Panc1 (cell line): ENCODE measurements around the gene CYSRT1. TPM values are rescaled to one million over a fixed set of nuclear protein-coding genes. Genes with fewer than 3 reads are reported as not detected.

ENCODE experiments used
- ATAC-seq: fragments of 200-7000 bp; cut with Tn5 transposase; 2 replicates; pipeline ENCODE4 v1.9.1; 2020; ENCODE audit warnings: mild to moderate bottlenecking, moderate library complexity
- BruUV-seq: library from RNA; stranded (reverse); fragments of 400-500 nt; replicated peaks from 2 replicates; lab custom pipeline; 2021; lab: Mats Ljungman, UMichigan
- CTCF ChIA-PET: fragments of 300-600 bp; sonication (Branson Sonifier 250); formaldehyde crosslinking; loops from one replicate; lab custom pipeline; 2022; ENCODE audit warnings: antibody characterized with exemption; lab: Charles Lee
- POLR2A ChIA-PET: fragments of 300-600 bp; sonication (Branson Sonifier 250); formaldehyde crosslinking; loops from one replicate; lab custom pipeline; 2022; ENCODE audit warnings: antibody characterized with exemption; lab: Charles Lee
- DNase-seq: peaks from one replicate; pipeline ENCODE4 v3.0.0-alpha.2; 2010; ENCODE audit warnings: low read depth, low spot score
- H3K27ac ChIP-seq: 2 replicates; pipeline ENCODE4 v1.5.1; 2011; ENCODE audit warnings: mild to moderate bottlenecking, low read length, inconsistent platforms
- H3K27me3 ChIP-seq: fragments of 200-500 bp; sonication (Bioruptor generic); 2 replicates; pipeline ENCODE4 v1.6.0; 2014; ENCODE audit warnings: low read length, inconsistent platforms; ENCODE audit not compliant: control insufficient read depth, insufficient read depth
- H3K36me3 ChIP-seq: fragments of 200-500 bp; sonication (Bioruptor generic); 2 replicates; pipeline ENCODE4 v1.5.1; 2014; ENCODE audit warnings: inconsistent platforms, mild to moderate bottlenecking, low read length, moderate library complexity; ENCODE audit not compliant: control insufficient read depth, insufficient read depth
- H3K4me1 ChIP-seq: 2 replicates; pipeline ENCODE4 v1.5.1; 2011; ENCODE audit warnings: inconsistent platforms, mild to moderate bottlenecking, low read length, moderate library complexity; ENCODE audit not compliant: control insufficient read depth, insufficient read depth
- H3K4me3 ChIP-seq, 2 experiments: 2 replicates each; pipeline ENCODE4 v1.5.1; 2011 to 2012; ENCODE audit warnings: low read depth in 2 of 2, low read length in 2 of 2, mild to moderate bottlenecking in 2 of 2, inconsistent platforms in 1 of 2, moderate library complexity in 1 of 2
- H3K9me3 ChIP-seq: fragments of 200-500 bp; sonication (Bioruptor generic); 2 replicates; pipeline ENCODE4 v1.5.1; 2014; ENCODE audit warnings: low read depth, mild to moderate bottlenecking, inconsistent platforms, low read length, moderate library complexity; ENCODE audit not compliant: control insufficient read depth, insufficient read depth
- POLR2AphosphoS5 ChIP-seq: IDR thresholded peaks from 2 replicates; pipeline ENCODE4 v1.6.1; 2012; ENCODE audit warnings: mild to moderate bottlenecking, low read depth, low read length, moderate library complexity
- REST ChIP-seq, 2 experiments: IDR thresholded peaks; 2 replicates each; pipeline ENCODE4 v1.6.1; 2011 to 2012; ENCODE audit warnings: low read depth in 2 of 2, control low read depth in 1 of 2, low read length in 1 of 2, mild to moderate bottlenecking in 1 of 2, moderate library complexity in 1 of 2; ENCODE audit not compliant: insufficient read depth in 1 of 2
- SIN3A ChIP-seq: IDR thresholded peaks from 2 replicates; pipeline ENCODE4 v1.6.1; 2012; ENCODE audit warnings: low read depth, mild to moderate bottlenecking, low read length, moderate library complexity, borderline replicate concordance; ENCODE audit not compliant: insufficient read depth
- TCF7L2 ChIP-seq: IDR thresholded peaks from 2 replicates; pipeline ENCODE4 v1.6.1; 2011; ENCODE audit warnings: mild to moderate bottlenecking, low read depth, low read length, inconsistent platforms
- in situ Hi-C: cut with HindIII; loops from 2 replicates; pipeline ENCODE4 v1.10.0; 2016; ENCODE audit warnings: low sequenced_read_pairs, low pct_unique_long_range_greater_than_20kb
- intact Hi-C: fragments of 100-400 bp; cut with micrococcal nuclease; formaldehyde crosslinking; loops from one replicate; pipeline ENCODE4 v1.10.0; 2022; ENCODE audit not compliant: unreplicated experiment
- total RNA-seq: library from RNA; stranded (reverse); gene quantifications from one replicate; pipeline ENCODE4 v1.2.1, GENCODE V29; 2021; ENCODE audit not compliant: unreplicated experiment
- TF ChIP-seq, protein P1 (sequence below): fragments of 450-650 bp; IDR thresholded peaks from 2 replicates; pipeline ENCODE4 v1.5.1; 2017; ENCODE audit warnings: mild to moderate bottlenecking

The CYSRT1 gene
- total RNA-seq, 1 experiment from 2014 or later: 0.67 TPM

DNA sequence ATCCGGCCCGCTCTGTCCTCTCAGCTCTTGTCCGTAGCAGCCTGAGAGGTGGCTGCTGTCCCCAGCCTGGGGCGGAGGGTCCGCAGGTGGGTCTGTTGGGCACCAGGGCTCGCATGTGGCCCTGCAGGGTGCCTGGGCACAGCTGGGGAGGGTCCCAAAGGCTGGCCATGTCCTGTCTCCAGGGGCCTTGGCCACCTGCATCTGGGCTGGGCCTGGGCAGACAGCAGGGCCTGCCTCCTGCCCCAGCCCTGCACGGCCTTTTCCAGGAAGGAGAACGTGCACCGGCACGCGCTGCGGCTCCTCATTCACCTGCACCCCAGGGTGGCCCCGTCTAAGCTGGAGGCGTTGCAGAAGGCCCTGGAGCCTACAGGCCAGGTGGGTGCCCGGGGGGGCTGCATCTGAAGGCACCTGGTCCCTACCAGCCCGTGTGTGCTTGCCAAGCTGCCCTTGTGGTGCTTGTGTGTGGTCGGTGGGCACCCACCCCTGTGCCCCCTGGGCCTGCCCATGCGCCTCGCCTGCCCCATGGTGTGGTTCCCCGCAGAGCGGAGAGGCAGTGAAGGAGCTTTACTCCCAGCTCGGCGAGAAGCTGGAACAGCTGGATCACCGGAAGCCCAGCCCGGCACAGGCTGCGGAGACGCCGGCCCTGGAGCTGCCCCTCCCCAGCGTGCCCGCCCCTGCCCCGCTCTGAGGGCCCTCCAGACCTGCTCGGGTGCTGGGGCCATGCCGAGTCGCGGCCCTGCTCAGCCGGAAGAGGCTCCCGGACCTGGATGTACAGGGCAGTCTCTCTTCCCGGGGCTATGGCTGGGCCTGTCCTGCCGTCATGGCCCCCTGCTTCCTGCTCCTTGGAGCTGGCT lies 47.5 kb downstream of the CYSRT1 start:
- no peak for DNase-seq
- no peaks in the 10 kb centered on the region for H3K27me3 ChIP-seq
- no peak for TF ChIP-seq TCF7L2
- no peak for TF ChIP-seq REST (IDR thresholded peaks at IDR 0.05; ENCODE audit: insufficient read depth in 1 of 2, low read depth in 2 of 2, low read length in 1 of 2)
- TF ChIP-seq SIN3A: no peak
- no peak for TF ChIP-seq POLR2AphosphoS5
- TF ChIP-seq, protein P1, sequence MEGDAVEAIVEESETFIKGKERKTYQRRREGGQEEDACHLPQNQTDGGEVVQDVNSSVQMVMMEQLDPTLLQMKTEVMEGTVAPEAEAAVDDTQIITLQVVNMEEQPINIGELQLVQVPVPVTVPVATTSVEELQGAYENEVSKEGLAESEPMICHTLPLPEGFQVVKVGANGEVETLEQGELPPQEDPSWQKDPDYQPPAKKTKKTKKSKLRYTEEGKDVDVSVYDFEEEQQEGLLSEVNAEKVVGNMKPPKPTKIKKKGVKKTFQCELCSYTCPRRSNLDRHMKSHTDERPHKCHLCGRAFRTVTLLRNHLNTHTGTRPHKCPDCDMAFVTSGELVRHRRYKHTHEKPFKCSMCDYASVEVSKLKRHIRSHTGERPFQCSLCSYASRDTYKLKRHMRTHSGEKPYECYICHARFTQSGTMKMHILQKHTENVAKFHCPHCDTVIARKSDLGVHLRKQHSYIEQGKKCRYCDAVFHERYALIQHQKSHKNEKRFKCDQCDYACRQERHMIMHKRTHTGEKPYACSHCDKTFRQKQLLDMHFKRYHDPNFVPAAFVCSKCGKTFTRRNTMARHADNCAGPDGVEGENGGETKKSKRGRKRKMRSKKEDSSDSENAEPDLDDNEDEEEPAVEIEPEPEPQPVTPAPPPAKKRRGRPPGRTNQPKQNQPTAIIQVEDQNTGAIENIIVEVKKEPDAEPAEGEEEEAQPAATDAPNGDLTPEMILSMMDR: no peak
- H3K9me3 ChIP-seq: no peaks in the 10 kb centered on the region
- ChIA-PET POLR2A (no interaction called here), CTCF (no interaction called here)
- no peaks in the 10 kb centered on the region; the same call in 1 of the 2 replicates for H3K36me3 ChIP-seq
- intact Hi-C loops: no loop called here
- ATAC-seq: no peak
- BruUV-seq: no TSS peak
- H3K27ac ChIP-seq: no peak overlapping the region
- peaks cover 13% of the 10 kb centered on the region for H3K4me1 ChIP-seq
- in situ Hi-C loops: no loop called here
- H3K4me3 ChIP-seq: no peak overlapping the region

GRCh38 chr9:137273095-137273490 lies 48.1 kb downstream of the CYSRT1 start:
- DNase-seq (no peak), ATAC-seq (no peak)
- ChIA-PET POLR2A (no interaction called here), CTCF (no interaction called here)
- TF ChIP-seq, protein P1: no peak
- no peak for TF ChIP-seq SIN3A
- no peak for TF ChIP-seq POLR2AphosphoS5
- no peak for TF ChIP-seq TCF7L2
- no peak for TF ChIP-seq REST (IDR thresholded peaks at IDR 0.05; ENCODE audit: insufficient read depth in 1 of 2, low read depth in 2 of 2, low read length in 1 of 2)
- Histone ChIP-seq H3K27me3 (no peaks in the 10 kb centered on the region), H3K4me1 (peaks cover 13% of the 10 kb centered on the region), H3K27ac (no peak overlapping the region), H3K9me3 (no peaks in the 10 kb centered on the region), H3K36me3 (peaks cover 3% of the 10 kb centered on the region; the same call in 1 of the 2 replicates), H3K4me3 (no peak overlapping the region)
- no TSS peak for BruUV-seq
- intact Hi-C loops (no loop called here), in situ Hi-C loops (no loop called here)
